NT2/D1 (cell line): ENCODE results near the gene ZCCHC10.
"Not testable (repeated sequence)": the region's sequence is repeated elsewhere in the genome, so short reads cannot be mapped to it uniquely, and the experiment has no call there.

Source experiments
- DNase-seq: peaks from one replicate; pipeline ENCODE4 v3.0.0-alpha.2; 2011; ENCODE audit warnings: low read depth, low spot score
- H3K27me3 ChIP-seq: 2 replicates; pipeline ENCODE4 v1.6.0; 2011; ENCODE audit warnings: mild to moderate bottlenecking; ENCODE audit not compliant: insufficient read length, insufficient read depth
- H3K36me3 ChIP-seq: 2 replicates; pipeline ENCODE4 v1.6.1; 2011; ENCODE audit warnings: mild to moderate bottlenecking, low read length, mixed read lengths; ENCODE audit not compliant: insufficient read depth, insufficient read length
- H3K4me1 ChIP-seq: 2 replicates; pipeline ENCODE4 v1.5.1; 2011; ENCODE audit not compliant: insufficient read depth, insufficient read length
- H3K4me3 ChIP-seq: 2 replicates; pipeline ENCODE4 v1.5.1; 2011; ENCODE audit warnings: low read depth; ENCODE audit not compliant: insufficient read length
- H3K9ac ChIP-seq: 2 replicates; pipeline ENCODE4 v1.6.0; 2011; ENCODE audit warnings: low read depth; ENCODE audit not compliant: insufficient read length
- H3K9me3 ChIP-seq: 2 replicates; pipeline ENCODE4 v1.5.1; 2011; ENCODE audit warnings: mild to moderate bottlenecking, low read length; ENCODE audit not compliant: insufficient read depth
- SUZ12 ChIP-seq: IDR thresholded peaks from 2 replicates; pipeline ENCODE4 v1.6.1; 2011; ENCODE audit not compliant: insufficient read length, insufficient read depth; ENCODE audit errors: extremely low read depth
- YY1 ChIP-seq: IDR thresholded peaks from 2 replicates; pipeline ENCODE4 v1.6.1; 2011; ENCODE audit not compliant: insufficient read length, insufficient read depth
- ZNF274 ChIP-seq: IDR thresholded peaks from 2 replicates; pipeline ENCODE4 v1.6.1; 2011; ENCODE audit warnings: mild to moderate bottlenecking, low read depth, low read length

The ZCCHC10 gene

GRCh38 chr5:133041157-133041784 lies 14.9 kb upstream of the ZCCHC10 start:
- TF ChIP-seq ZNF274 (no peak), YY1 (no peak), SUZ12 (no peak)
- H3K27me3 ChIP-seq: no peaks in the 10 kb centered on the region
- no peaks in the 10 kb centered on the region for H3K36me3 ChIP-seq
- H3K9me3 ChIP-seq: no peaks in the 10 kb centered on the region
- H3K9ac ChIP-seq: no peak overlapping the region
- no peaks in the 10 kb centered on the region for H3K4me1 ChIP-seq
- no peak for DNase-seq
- H3K4me3 ChIP-seq: no peak overlapping the region

- H3K9ac ChIP-seq, DNase-seq, H3K4me1 ChIP-seq: not testable (repeated sequence)
Observed at GRCh38 chr5:133036677-133037076, 10.3 kb upstream of the ZCCHC10 start.

GRCh38 chr5:133035224-133035623 lies 8.9 kb upstream of the ZCCHC10 start:
- no peak overlapping the region for H3K4me3 ChIP-seq
- no peak for TF ChIP-seq ZNF274
- no peak for TF ChIP-seq YY1
- TF ChIP-seq SUZ12: no peak
- no peaks in the 10 kb centered on the region for H3K9me3 ChIP-seq
- no peaks in the 10 kb centered on the region for H3K4me1 ChIP-seq
- no peak overlapping the region for H3K9ac ChIP-seq
- DNase-seq: no peak
- no peaks in the 10 kb centered on the region for H3K36me3 ChIP-seq
- no peaks in the 10 kb centered on the region for H3K27me3 ChIP-seq

More at GRCh38 chr5:133036677-133037076, 10.3 kb upstream of the ZCCHC10 start:
- H3K27me3 ChIP-seq, H3K4me3 ChIP-seq, H3K36me3 ChIP-seq, H3K9me3 ChIP-seq: not testable (repeated sequence)

GRCh38 chr5:133034064-133034463 lies 7.7 kb upstream of the ZCCHC10 start:
- DNase-seq: no peak
- no peaks in the 10 kb centered on the region for H3K9me3 ChIP-seq
- H3K36me3 ChIP-seq: no peaks in the 10 kb centered on the region
- no peak overlapping the region for H3K9ac ChIP-seq
- no peaks in the 10 kb centered on the region for H3K27me3 ChIP-seq
- TF ChIP-seq SUZ12 (no peak), YY1 (no peak), ZNF274 (no peak)
- H3K4me3 ChIP-seq: no peak overlapping the region
- H3K4me1 ChIP-seq: no peaks in the 10 kb centered on the region

GRCh38 chr5:133032852-133033742 lies 6.7 kb upstream of the ZCCHC10 start:
- no peaks in the 10 kb centered on the region for H3K9me3 ChIP-seq
- H3K27me3 ChIP-seq: no peaks in the 10 kb centered on the region
- H3K9ac ChIP-seq: no peak overlapping the region
- H3K36me3 ChIP-seq: no peaks in the 10 kb centered on the region
- TF ChIP-seq YY1 (no peak), ZNF274 (no peak), SUZ12 (no peak)
- no peak overlapping the region for H3K4me3 ChIP-seq
- DNase-seq: no peak
- no peaks in the 10 kb centered on the region for H3K4me1 ChIP-seq

GRCh38 chr5:133030343-133031005 lies 4.1 kb upstream of the ZCCHC10 start:
- TF ChIP-seq ZNF274: no peak
- TF ChIP-seq YY1: no peak
- no peak for TF ChIP-seq SUZ12
- no peak overlapping the region for H3K9ac ChIP-seq

GRCh38 chr5:133029416-133029815 lies 3.1 kb upstream of the ZCCHC10 start:
- H3K4me3 ChIP-seq: no peak overlapping the region
- no peaks in the 10 kb centered on the region for H3K27me3 ChIP-seq
- H3K9me3 ChIP-seq: no peaks in the 10 kb centered on the region
- H3K4me1 ChIP-seq: no peaks in the 10 kb centered on the region
- peaks cover 1% of the 10 kb centered on the region for H3K36me3 ChIP-seq
- no peak for DNase-seq
- no peak overlapping the region for H3K9ac ChIP-seq
- TF ChIP-seq YY1: no peak
- TF ChIP-seq ZNF274: no peak
- no peak for TF ChIP-seq SUZ12

More at GRCh38 chr5:133030343-133031005, 4.1 kb upstream of the ZCCHC10 start:
- Histone ChIP-seq H3K4me1 (no peaks in the 10 kb centered on the region), H3K9me3 (no peaks in the 10 kb centered on the region), H3K4me3 (no peak overlapping the region), H3K27me3 (no peaks in the 10 kb centered on the region), H3K36me3 (no peaks in the 10 kb centered on the region)
- no peak for DNase-seq
